ENCODE results near the gene PHLDB1.

PHLDB1 gene

DNA sequence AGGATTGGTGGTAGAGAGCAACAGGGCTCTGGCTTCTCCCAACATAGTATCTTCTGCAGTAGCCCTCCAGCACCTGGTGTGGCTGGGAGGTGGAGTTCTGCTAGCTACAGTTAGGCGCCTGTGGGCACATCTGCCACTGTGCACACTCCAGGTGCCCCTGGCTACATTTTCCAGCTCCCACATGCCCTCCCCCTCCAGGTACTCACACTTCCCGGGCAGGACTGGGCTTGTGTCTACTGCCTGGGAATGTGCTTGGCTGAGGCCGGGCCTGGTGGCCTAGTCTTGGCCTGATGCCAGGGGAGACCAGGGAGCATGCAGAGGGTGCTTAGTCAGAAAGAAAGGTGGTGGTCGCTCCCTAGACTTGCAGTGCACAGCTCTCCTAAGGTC lies 15.8 kb downstream of the PHLDB1 start:
- DNase-seq: peak; percentile 32

DNA sequence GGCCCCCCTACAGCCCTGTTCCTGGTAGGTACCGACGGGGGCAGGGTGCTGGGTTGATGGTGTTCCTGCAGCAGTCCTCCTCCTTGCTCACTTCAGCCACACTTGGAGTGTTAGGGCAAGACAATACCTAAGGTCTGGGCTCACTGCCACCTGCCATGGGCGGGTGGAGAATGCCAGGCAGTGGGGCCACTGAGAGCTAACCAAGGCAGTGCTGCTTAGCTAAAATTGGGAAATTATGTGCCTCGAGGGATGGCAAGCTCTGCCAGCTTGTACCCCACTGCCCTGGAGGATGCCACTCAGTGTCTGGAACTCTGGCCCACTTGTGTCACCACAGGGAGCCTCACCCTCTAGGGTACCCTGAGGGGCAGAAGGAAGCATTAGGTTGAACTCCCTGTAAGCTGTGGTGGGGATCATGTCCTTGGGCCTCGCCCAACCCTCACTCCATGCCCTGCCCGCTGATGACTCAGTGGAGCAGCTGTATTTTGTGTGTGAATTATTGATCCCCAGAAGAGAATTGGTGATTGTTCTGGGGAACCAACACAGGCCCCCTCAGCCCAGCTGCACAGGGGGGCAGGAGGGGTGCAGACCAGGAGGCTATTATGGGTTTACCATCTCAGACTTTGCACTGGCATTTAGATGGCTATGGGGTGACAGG lies 17.7 kb downstream of the PHLDB1 start:
- no peak for DNase-seq

DNA sequence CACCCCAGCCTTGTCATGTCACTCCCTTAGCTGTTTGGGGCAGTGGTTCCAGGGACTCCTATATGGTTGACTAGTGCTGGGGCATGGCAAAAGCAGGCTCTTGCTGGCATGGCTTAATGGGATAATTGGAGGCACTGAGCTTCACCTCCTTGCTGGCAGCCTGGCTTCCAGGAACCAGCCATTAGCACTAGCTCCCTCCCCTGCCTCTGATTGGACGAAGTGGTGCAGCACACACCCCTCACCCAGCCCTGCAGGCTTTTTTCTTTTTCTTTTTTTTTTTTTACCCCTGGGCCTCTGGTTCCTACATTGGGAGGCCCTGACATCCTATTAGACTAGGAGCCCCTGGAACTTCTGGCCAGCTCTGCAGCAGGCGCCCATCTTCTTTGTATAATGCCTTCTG lies 18.6 kb downstream of the PHLDB1 start:
- no peak for DNase-seq

DNA sequence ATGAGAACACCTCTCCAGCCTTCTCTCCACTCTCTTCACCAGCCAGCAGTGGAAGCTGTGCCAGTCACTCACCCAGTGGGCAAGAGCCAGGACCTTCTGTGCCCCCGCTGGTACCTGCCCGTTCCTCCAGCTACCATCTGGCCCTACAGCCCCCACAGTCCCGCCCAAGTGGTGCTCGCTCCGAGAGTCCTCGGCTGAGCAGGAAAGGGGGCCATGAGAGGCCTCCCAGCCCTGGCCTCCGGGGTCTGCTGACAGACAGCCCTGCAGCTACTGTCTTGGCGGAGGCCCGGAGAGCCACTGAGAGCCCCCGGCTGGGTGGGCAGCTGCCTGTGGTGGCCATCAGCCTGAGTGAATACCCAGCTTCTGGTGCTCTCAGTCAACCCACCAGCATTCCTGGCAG lies 20.2 kb downstream of the PHLDB1 start:
- DNase-seq: no peak

DNA sequence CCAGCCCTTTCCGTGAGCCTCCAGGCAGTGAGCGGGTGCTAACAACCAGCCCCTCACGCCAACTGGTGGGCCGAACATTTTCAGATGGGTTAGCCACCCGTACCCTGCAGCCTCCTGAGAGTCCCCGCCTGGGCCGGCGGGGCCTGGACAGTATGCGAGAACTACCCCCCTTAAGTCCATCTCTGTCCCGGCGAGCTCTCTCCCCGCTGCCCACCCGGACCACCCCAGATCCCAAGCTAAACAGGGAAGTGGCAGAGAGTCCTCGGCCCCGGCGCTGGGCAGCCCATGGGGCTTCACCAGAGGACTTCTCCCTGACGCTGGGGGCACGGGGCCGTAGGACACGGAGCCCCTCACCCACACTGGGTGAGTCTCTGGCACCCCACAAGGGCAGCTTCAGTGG lies 20.6 kb downstream of the PHLDB1 start:
- DNase-seq: no peak

DNA sequence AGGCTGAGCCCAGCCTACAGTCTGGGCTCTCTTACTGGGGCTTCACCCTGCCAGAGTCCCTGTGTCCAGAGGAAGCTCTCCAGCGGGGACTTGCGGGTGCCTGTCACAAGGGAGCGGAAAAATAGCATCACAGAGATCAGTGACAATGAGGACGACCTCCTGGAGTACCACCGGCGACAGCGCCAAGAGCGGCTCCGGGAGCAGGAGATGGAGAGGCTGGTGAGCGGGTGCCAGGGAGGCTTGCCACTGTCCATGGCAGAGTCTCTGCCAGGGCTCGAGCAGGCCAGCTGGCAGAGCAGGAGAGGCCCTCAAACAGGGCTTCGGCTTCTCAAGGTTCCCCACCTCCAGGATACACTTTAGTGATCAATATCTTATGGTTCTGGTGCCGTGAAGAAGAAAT lies 21.0 kb downstream of the PHLDB1 start:
- no peak for DNase-seq

DNA sequence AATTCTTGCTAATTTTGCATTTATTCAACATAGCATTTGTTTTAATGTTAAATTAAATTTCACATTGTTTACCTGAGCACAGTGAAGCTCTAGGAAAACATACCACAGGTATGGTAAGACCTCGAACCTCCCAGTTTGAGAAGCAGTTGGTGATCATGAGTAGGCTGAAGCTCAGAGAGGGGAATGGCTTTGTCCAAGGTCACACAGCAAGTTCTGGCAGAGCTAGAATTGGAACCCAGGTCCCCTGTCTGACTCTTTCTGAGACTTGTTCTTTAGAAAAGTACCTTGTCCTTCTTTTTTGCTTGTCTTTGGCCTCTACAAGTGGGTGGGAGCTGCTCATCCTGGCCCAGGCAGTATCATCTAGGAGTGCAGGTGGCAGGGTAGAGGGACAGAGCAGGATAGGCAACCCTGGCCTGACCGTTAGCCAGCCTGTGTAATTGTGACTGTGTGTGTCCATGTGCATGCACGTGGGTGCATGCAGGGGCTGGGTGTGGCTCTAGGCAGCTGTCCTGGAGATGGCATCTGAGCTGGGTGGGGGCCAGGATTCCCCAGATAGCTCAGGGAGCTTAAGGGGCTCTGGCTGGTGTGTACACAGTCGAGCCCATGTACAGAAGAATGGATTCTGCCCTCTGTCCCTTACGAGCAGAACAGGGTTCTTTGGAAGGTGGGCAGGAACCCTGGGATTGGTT lies 21.6 kb downstream of the PHLDB1 start:
- no peak for DNase-seq

DNA sequence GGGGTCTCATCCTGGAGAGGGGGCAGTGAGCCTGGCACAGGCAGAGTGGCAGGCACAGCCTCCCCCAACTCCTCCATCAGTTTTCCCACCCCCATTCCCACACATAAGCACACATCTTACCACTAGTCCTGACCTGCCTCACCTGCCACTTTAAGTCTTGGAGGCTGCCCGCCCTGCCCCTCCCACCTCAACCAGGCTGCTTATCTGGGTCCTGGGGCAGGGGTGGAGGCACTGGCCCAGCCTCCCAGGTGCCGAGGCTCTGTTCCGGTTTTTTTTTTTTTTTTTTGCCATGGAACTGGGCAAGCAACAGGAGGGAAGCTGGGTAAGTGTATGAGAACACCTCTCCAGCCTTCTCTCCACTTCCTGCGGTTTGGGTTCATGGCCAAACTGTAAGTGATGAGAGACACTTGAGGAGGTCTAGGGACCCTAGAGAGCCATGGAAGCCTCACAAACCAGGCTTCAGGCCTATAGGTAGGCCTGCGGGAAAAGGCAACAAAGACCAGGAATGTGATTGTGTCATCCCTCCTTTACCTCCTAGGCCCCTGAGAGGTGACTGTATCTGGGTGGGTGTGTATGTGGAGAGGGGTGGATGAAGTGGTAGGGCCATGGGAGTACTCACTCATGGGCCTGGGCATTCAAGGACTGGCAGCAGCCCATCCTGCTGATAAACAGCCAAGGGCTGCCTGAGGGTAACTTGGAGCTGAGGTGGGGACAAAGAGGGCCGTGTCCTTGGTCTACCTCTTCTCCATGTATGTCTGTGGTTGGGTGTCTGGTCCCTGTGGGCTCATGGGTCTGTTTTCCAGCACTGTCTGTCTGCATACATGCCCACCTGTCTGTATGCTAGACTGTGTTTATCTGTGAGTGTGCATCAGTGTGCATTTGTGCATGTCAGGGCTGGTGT lies 22.6 kb downstream of the PHLDB1 start:
- no peak for DNase-seq

DNA sequence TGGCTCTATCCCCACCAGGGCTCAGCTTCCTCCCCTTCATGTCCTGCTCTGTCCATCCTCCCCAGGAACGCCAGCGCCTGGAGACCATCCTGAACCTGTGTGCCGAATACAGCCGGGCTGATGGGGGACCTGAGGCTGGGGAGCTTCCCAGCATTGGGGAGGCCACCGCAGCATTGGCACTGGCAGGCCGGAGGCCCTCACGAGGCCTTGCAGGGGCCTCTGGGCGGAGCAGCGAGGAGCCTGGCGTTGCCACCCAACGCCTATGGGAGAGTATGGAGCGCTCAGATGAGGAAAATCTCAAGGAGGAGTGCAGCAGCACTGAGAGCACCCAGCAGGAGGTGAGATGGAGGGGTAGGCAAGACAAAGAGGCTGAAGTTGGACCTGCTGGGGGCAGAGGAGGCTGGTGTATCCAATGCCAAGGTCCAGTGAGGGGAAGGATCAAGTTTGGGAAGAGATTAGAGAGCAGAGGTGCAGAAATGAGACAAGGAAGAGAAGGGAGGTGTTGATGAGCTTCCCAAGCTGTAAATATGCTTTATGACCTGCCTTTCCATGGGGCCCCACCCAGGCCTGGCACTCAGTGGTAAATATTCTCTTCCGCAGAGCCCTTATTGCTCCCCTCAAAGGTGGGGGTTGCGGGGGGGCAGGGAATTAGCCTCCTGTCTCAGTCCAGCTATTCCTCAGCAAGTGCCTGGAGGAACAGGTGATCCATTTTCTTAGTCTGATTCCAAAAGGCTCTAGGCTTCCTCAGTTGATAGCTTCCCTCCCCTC lies 23.9 kb downstream of the PHLDB1 start:
- DNase-seq: no peak

DNA sequence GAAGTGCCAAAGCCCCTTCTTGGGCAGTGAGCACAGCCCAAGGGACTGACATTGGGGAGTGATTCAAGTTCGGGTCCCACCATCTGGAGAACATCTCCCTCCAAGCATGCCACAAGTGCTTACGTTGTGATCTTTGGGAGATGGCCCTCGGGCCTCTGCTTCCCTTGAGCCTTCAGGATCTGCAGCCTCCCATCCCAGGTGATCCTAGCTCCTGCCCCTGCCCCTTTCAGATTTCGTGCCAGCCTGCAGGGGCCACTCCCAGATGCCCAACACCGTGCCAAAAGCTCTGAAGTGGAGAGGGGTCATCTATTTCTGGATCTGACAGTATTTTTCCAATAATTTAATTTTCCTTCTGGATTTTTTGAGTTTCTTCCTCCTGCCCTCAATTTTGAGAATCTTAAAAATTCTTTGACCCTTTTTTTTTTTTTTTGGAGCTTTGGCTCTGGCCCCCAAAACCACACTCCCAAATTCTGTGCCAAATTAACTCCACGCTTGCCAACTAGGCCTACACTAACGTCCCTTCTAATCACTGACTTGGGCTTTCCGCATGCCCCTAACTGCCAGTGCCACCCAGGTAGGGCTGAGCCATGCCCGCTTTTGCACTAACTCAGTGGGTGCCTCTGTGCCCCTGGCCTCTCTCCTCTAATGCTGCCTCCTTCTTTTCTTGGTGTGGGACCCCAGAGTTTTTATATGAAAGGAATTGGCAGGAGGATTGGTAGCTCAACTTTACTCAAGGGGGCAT lies 25.3 kb downstream of the PHLDB1 start:
- no peak for DNase-seq

DNA sequence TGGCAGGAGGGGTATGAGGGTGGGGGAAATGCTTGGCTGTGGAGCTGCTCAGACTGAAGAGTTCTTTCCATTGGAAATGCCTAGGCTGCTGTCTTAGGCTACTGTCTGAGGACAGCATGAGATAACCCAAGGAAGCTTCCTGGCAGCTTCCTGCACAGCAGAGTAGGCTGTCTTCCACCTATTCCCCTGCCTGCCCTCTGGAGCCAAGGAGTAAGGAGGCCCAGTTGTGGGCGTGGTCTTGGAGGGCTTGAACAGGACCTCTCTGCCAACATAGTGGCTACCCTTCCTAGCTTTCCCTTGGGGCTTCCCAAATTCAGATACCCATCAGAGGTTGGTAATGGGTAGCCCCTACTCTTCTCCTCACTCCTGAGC lies 25.9 kb downstream of the PHLDB1 start:
- DNase-seq: no peak

DNA sequence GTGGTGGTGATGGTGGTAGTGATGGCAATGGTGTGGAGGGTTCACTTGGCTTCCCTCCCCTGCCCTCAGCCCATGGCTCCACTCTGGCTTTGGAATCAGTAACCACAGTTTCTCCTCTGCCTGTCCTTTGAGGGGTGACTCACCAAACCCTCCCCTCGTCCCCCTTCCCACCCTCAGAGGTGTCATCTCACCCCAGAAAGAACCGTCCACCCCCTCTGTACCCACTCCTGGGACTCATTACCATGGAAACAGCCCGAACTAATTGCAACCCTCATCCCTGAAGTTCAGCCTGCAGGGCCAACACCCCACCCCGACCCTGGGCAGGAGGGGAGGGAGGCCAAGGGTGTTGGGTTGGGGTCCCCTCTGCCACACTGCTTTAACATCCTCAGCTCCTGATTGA lies 26.6 kb downstream of the PHLDB1 start:
- DNase-seq: no peak

DNA sequence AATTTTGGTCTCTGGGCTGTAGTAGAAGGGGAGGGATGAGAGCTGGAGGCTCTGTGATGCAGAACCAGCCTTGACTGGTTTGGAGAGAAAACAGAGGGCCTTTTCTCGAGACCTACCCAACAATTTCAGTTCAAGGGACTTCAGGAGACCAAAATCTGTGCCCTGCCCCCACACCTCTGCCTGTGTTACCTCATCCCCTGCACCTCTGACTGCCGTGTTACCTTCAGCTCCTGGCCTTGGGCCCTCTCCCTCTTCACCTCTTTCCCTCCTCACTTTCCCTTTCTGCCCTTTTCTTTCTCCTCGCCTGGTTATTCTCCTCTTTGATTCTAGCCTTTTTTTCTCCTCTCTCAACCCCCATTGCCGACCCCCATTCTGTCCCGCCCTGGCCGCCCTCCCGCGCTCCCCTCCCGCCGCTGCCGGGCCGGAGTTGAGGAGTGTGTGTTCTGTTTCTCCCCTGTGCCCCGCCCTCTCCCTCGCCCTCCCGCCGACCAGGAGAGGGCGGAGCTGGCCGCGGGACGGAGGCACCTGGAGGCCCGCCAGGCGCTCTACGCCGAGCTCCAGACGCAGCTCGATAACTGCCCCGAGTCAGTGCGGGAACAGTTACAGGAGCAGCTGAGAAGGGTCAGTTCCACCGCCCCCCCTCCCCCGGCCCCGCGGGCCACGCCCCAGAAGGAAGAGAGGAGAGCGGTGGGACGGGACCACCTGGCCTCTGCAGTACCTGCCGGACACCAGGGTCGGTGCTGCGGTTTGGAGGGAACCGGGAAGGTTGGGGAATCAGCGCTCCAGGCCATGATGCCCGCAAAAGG lies 27.2 kb downstream of the PHLDB1 start:
- peak; percentile 67 for DNase-seq

DNA sequence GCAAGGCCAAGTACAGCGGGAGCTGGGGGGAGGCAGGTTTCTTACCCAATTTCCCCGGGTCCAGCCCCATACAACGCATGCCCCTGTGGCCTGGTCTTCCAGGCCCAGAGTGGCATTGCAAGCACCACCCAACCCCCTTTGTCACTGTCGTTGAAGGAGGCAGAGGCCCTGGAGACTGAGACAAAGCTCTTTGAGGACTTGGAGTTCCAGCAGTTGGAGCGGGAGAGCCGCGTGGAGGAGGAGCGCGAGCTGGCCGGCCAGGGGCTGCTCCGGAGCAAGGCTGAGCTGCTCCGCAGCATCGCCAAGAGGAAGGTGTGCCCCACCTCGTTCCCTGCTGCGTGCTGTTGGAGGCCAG lies 27.8 kb downstream of the PHLDB1 start:
- no peak for DNase-seq

DNA sequence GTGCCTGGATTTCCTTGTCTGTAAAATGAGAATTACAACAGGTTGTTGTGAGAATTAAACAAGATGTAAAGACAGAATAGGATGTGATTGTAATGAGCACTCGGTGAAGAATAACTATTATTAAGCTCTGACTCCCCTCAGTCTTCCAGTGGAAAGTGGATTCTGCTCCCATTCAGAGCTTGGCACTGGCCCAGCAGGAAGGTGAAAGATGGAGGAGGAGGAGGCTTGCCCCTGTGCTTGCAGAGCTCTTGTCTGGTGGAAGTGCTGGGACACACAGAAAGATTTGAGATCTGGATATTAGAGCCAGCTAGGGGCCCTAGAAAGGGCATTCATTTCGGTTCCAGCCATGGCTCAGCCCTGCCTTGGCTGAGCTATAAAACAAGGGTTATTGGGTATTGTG lies 28.2 kb downstream of the PHLDB1 start:
- no peak for DNase-seq

DNA sequence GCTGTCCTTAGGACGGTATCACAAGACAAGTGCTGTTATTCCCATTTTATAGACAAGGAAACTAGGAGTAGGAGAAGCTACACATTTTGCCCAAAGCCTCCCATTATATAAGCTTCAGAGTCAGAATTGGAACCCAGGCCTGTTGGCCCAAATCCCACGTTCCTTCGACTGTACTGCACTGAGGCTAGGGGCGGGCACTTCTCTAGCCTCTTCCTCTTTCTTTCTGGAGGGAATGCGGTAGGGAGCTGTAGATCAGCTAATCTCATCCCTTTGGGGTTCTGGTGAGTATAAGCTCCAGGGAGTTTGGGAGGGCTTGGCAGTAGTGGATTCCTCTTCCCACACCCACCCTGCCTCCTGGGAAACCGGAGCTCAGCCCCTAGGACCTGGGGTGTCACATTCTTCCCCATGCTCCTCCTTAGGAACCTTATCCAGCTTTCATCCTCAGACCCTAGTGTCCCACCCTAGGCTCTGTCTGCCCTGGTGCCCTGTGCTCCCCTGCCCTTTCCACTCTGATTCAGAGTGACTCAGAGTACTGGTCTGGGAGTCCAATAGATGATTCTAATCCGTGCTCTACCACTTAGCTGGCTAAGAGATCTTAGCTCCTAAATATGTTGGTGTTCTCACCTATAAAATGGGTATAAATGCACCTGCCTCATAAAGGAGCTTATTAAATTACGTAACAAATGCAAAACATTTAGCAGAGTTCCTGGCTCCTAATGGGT lies 29.3 kb downstream of the PHLDB1 start:
- no peak for DNase-seq

DNA sequence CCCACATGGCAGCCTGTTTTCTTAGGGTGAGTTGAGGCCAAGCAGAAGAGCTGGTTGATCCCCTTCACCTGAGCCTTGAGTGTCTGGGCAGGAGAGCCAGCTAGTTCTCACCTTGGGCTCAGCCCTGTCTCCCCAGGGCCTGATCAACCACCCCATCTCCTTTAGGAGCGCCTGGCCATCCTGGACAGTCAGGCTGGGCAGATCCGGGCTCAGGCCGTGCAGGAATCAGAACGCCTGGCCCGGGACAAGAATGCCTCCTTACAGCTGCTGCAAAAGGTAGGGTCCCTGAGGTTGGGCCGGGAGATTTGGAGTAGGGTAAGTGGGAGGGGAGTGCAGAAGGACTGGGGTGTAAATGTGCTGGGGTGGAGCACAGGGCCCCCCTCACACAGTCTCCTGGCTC lies 31.3 kb downstream of the PHLDB1 start:
- DNase-seq: no peak

DNA sequence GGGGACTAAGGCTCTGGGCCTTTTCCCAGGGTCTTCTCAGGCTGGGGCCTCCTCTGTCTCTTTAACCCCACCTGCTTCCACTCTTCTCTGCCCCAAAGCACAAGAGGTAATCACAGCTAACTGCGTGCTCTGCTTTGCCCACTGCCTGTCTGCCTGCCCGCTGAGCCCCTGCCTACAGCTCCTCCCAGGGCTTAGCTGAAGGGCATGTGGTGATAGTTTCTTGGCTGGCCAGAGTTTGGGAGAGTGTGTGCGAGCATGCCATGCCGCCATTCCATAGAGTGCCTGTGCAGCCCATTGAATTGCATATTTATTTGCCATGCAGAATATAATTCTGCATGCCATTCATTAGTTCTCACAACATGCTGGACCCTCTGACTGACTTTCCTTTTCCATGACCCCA lies 32.5 kb downstream of the PHLDB1 start:
- no peak for DNase-seq

DNA sequence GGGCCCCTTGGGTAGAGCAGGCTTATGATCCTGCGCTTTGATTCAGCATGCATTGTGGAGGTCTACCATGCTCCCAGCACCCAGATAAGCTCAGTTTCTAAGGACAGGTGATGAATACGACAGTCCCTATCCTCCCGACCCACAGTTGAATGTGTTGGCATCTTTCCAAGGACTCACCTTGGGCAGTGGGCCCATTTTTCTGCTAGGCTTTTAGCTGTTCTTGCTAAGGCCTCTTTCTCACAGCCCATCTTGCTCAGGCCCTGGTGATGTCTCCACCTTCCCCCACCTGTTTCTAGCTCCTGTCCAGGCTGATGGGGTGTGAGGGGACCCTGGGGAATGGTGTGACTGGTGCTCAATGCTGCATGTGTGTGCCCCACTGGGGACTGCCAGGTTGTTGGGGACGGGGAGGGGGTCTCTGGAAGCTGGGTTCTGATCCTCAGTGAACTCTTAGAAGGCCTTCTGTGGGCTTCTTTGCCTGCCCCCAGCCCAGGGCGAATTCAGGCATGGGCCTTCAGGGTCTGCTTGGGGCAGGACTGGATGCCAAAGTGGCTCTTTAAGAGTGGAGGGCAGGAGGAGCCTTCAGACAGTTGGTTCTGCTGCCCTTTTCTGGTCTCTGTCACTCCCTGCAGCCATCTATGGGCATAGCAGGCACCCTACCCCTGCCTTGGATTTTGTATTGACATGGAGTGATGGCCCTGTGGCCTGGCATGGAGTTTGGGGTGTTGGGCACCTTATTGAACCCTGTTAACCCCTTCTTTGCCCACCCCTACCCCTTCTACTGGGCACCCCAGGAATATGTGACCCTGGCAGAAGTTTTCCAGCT lies 33.1 kb downstream of the PHLDB1 start:
- DNase-seq: no peak

DNA sequence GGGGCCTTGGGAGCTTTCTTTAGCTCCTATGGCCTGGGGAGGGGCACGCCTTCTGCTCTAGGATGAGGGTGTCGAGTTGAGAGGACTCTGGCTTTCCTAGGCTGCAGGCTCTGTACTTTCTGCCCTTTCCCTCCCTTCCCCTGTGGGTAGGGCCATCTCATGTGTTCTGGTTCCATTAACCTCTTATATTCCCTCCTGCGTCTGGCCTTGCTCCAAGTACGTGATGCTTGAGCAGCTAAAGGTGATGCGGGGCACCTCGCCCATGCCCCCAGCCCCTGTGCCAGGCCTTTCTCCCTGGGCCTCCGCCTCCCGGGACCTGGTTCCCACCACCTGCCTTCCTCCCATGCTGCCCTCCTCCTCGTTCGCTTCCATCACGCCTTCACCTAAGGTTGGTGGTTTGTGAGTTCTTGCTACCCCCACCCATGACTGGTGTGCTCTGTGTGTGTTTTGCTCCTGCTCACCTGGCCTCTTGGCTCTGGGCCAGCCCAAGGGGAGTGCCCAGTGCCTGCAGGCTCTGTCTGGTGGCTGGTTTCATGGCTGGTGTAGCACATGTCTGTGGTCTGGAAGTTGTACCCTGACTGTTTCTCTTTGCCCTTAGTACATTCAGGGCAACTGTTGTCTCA lies 34.1 kb downstream of the PHLDB1 start:
- peak; percentile 63 for DNase-seq

All from NCI-H1092 (cell line).